HG03064 (cell line): ENCODE measurements around the gene BMPR1A.
"Not testable (repeated sequence)": the region's sequence is repeated elsewhere in the genome, so short reads cannot be mapped to it uniquely, and the experiment has no call there.

ENCODE experiments used
- ATAC-seq: cut with Tn5 transposase; IDR thresholded peaks from one replicate; pipeline ENCODE4 v1.9.1; 2021; ENCODE audit warnings: low read depth; ENCODE audit not compliant: unreplicated experiment

BMPR1A gene

GRCh38 chr10:86931872-86932271 lies 175.5 kb downstream of the BMPR1A start:
- ATAC-seq = no peak

DNA sequence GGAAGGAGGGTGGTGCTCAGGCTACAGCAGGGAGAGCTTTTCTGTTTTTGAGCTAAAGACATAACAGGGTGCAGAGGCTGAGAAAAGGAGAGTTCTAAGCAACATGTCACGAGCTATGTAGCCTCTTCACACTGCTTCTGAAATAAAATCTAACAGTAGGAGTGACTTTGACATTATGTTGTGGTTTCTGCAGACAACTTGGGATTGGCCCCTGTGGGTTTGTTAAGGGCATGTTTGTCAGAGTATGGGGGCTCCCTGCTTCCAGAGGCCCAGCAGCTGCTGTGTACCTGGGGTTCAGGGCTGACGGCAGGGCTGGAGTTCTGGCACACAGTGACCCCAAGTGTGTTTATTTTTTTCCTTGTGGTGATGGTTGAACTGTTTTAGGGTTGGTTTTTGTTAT lies 176.3 kb downstream of the BMPR1A start:
- no peak for ATAC-seq

DNA sequence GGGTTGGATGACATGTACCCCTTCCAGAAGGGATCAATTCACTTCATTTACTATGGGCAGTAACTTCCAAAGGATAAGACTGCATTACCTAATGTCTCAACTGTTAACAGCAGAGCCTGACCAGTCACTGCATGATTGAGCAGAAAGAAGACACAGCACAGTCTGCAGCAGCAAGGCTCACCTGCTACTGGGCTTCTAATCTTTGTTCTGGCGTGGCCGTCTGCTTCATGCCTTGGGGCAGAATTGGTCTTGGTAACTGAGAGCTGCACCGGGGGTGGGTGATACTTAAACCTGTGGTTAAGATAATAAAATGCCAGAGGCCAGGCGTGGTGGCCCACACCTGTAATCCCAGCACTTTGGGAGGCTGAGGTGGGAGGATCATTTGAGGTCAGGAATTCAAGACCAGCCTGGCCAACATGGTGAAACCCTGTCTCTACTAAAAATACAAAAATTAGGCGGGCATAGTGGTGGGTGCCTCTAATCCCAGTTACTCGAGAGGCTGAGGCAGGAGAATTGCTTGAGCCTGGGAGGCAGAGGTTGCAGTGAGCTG lies 177.8 kb downstream of the BMPR1A start:
- not testable (repeated sequence) for ATAC-seq

- no peak for ATAC-seq
Measured at GRCh38 chr10:86936661-86937501, 180.5 kb downstream of the BMPR1A start.

GRCh38 chr10:86937502-86938154 lies 181.2 kb downstream of the BMPR1A start:
- no peak for ATAC-seq

DNA sequence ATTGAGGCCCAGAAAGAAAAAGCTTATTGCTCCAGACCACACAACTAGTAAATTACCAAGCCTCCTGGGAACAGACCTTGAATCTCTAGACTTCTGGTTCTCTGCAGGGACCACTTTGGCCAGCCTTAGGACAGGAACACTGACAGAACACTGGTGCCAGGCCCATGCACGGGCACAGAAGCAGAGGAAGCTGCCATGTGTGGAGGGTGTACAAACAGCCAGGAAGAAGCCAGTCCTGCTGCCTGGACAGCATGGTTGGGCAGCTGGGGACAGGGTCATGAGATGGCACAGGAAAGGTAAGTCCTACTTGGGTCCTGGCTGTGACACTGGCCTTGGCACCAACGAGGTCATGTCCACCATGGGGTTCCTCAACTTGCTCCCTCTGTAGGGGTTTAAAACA lies 181.8 kb downstream of the BMPR1A start:
- ATAC-seq = no peak

- ATAC-seq = not testable (repeated sequence)
Measured at GRCh38 chr10:86940076-86940475, 183.7 kb downstream of the BMPR1A start.

DNA sequence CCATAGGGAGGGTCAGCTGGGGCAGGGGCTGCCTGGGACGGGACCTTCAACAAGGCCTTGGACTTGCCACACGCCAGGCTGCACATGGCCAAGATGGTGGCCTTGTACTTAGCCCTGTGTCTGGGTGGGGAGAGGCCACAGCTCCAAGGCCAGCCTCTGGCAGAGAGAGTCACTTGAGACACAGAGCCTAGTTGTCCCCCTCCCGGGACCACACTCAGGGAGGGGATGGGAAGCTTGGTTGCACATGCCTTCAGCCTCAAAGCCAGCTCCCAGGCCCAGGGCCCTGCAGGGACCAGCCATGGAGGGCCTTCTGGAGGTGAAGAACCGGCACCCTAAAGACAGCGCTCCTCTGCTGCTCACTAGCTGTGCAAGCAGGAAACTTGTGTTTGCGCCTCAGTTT lies 184.3 kb downstream of the BMPR1A start:
- no peak for ATAC-seq

- ATAC-seq = no peak
Measured at GRCh38 chr10:86941426-86941825, 185.0 kb downstream of the BMPR1A start.

DNA sequence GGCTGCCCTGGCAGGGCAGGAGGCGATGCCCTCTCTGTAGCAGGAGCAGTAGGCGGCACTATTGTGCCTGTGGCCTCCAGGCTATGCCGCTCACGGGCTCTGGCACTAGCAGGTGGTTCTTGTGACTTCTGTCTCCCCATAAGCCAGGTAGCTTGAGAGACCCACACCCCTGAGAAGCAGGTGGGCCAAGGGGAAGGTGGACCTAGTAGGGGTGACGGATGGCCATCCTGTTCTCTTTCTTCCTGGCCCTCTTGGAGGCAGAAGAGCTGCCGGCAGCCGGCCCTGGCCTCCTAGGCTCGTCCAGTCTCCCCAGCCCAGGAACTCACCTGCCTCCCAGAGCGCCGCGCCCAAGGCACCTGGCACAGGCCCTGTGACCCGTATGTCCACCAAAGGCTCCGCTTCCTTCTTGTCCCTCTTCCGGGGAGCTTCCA lies 185.6 kb downstream of the BMPR1A start:
- ATAC-seq = no peak

DNA sequence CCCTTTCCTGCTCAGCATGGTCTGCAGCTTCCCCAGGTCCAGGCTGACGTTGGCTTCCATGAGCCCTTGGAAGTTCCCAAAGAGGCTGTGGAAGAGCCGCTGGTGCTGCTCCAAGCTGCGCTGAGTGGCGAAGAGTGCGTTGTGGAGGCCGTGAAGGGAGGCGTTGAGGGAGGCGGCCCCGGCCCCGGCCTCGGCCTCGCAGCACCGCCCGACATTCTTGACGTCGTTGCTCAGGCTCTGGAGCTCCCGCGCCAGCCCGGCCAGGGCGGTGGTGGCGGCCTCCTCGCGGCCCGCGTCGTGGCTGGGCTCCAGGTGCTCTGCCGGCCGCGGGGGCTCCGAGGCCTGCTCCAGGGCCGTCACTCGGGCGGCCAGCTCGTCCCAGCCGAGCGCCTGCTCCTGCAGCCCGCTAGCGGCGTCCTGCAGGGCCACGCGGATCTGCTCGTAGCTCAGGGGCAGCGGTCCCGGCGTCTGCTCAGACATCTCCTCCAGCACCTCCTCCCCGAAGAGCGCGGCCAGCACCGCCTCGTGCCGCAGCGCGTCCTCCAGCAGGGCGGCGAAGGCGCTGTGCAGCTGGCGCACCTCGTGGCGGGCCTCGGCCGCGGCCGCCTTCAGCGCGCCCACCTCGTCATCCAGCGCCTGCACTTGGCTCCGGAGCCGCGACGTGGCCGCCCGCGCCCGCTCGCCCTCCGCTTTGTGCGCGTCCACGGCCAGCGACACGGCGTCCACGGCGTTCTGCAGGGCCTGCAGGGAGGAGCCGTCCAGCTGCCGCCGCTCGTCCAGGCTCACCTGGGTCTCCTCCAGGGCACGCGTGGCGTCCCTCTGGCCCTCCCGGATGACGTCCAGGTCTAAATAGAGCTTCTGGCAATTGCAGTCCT lies 186.3 kb downstream of the BMPR1A start:
- no peak for ATAC-seq

GRCh38 chr10:86943316-86944030 lies 187.1 kb downstream of the BMPR1A start:
- no peak for ATAC-seq

DNA sequence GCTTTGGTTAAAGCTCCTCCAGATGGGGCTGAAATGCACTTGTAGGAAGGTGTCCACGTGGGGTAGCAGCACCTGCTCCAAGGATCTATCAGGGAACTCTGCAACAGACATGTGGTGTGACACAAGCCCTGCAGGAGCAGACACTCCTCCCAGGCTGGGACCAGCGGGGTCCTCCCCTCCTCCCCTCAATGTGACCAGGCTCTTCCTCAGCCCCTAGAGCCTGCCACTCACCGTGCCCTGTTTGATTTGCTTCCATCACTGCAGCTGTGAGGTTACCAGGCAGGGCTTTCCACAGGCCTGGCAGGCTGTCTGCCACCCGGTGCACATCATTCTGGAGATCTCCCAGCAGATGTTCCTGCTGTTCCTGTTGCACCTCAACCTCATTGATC lies 187.6 kb downstream of the BMPR1A start:
- no peak for ATAC-seq

DNA sequence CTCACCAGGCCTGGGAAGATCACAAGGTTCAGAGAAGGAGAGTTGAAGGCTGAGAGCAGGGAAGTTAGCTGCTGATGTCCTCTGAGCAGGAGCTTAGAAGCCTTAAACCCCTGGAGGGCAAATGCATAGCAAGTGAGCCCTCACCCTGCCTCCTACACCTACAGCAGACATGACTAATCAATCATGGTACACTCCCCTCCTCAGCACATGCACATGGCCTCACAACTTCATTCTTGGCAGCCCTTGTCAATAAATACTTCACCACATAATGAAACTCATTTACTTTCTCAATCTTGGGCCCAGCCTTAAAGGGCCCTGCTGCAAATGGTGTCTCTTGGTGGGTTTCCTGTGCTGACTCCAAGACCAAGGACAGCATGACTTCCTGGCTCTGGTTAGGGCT lies 188.1 kb downstream of the BMPR1A start:
- ATAC-seq = no peak

- no peak for ATAC-seq
Measured at GRCh38 chr10:86944907-86945306, 188.5 kb downstream of the BMPR1A start.

GRCh38 chr10:86945361-86946212 lies 189.2 kb downstream of the BMPR1A start:
- ATAC-seq = no peak

GRCh38 chr10:86946213-86947155 lies 190.1 kb downstream of the BMPR1A start:
- ATAC-seq = no peak

DNA sequence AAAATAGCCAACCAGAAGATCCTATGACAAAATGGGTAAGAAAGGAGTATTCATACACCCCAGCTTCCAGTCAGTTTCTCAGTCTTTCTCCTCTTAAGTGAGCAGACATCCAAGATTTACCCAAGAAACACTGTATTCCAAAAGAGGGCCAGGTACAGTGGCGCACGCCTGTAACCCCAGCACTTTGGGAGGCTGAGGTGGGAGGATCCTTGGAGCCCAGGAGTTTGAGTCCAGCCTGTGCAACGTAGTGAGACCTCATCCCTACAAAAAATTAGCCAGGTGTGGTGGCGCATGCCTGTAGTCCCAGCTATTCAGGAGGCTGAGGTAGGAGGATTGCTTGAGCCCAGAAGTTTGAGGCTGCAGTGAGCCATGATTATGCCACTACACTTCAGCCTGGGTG lies 191.4 kb downstream of the BMPR1A start:
- ATAC-seq = not testable (repeated sequence)
